ENCODE results near the gene CST2.

- TF ChIP-seq SP1 (IDR thresholded peaks at IDR 0.05) (no peak), ZNF384 (IDR thresholded peaks at IDR 0.05) (no peak), FOXM1 (IDR thresholded peaks at IDR 0.05; ENCODE audit: borderline replicate concordance) (no peak), NFRKB (IDR thresholded peaks at IDR 0.05) (no peak), PKNOX1 (IDR thresholded peaks at IDR 0.05) (no peak), SUZ12 (IDR thresholded peaks at IDR 0.05) (no peak), TARDBP (IDR thresholded peaks at IDR 0.05) (no peak), ARNT (IDR thresholded peaks at IDR 0.05) (no peak), ELF4 (IDR thresholded peaks at IDR 0.05) (no peak), HDGF (IDR thresholded peaks at IDR 0.05; ENCODE audit: borderline replicate concordance) (no peak), FOXK2 (IDR thresholded peaks at IDR 0.05) (no peak), L3MBTL2 (conservative IDR thresholded peaks at IDR 0.05) (no peak)
These were observed at the start of gene CST2 for GRCh38 chr20:23826541-23827021.

Measured in HEK293T (cell line).